Neural cell (in vitro differentiated cells): ENCODE results near the gene MRTO4.

Experiments used
- CTCF ChIP-seq: fragments of 450-650 bp; IDR thresholded peaks from 2 replicates; pipeline ENCODE4 v1.5.1; 2014; ENCODE audit warnings: antibody characterized with exemption, mild to moderate bottlenecking, moderate library complexity; ENCODE audit not compliant: poor library complexity, severe bottlenecking
- EZH2 ChIP-seq: fragments of 200-600, 300-800 bp; shearing (Covaris generic), sonication (generic); IDR thresholded peaks from 2 replicates; pipeline ENCODE4 v1.6.1; 2014; ENCODE audit warnings: antibody characterized with exemption, low read length, borderline replicate concordance, mild to moderate bottlenecking; ENCODE audit not compliant: insufficient read depth, poor library complexity, severe bottlenecking
- POLR2AphosphoS5 ChIP-seq: IDR thresholded peaks from 2 replicates; pipeline ENCODE4 v1.6.1; 2012
- RAD21 ChIP-seq: fragments of 450-650 bp; conservative IDR thresholded peaks from 2 replicates; pipeline ENCODE4 v1.6.1; 2014; ENCODE audit warnings: antibody characterized with exemption, mild to moderate bottlenecking, moderate library complexity
- REST ChIP-seq: IDR thresholded peaks from 2 replicates; pipeline ENCODE4 v1.6.1; 2012; ENCODE audit warnings: borderline replicate concordance
- TAF1 ChIP-seq: IDR thresholded peaks from 2 replicates; pipeline ENCODE4 v1.6.1; 2012; ENCODE audit warnings: low read depth

- TF ChIP-seq CTCF (no peak), POLR2AphosphoS5 (no peak), RAD21 (no peak), EZH2 (no peak), TAF1 (no peak), REST (no peak)
Observed at GRCh38 chr1:19258353-19258752, 6.7 kb downstream of the MRTO4 start.
